Tibial artery (tissue), 4 donors: Measurements from ENCODE around the gene TEX264.

ENCODE experiments used
- DNase-seq, 2 donors: peaks; one replicate each; pipeline ENCODE4 v3.0.0-alpha.2; 2019
- H3K27ac ChIP-seq, 2 donors: fragments of 200-600 bp; sonication (generic) in 1 of 2; 1 replicate in 1 of 2; 2 replicates in 1 of 2; pipeline ENCODE4 v1.5.1; 2018 to 2019; ENCODE audit warnings: mild to moderate bottlenecking in 1 of 2
- H3K27me3 ChIP-seq, 2 donors: fragments of 200-600 bp; sonication (generic) in 1 of 2; one replicate each; pipeline versions ENCODE4 v1.5.1 to v1.6.0; 2016 to 2019
- H3K36me3 ChIP-seq, 3 donors: fragments of 200-600 bp; sonication (generic) in 2 of 3; one replicate each; pipeline ENCODE4 v1.5.1; 2016 to 2019; ENCODE audit warnings: mild to moderate bottlenecking in 2 of 3
- H3K4me1 ChIP-seq, 4 donors: fragments of 200-600 bp; sonication (generic) in 2 of 4; 1 replicate in 3 of 4; 2 replicates in 1 of 4; pipeline ENCODE4 v1.5.1; 2016 to 2019
- H3K4me3 ChIP-seq, 2 donors: fragments of 200-600 bp; sonication (generic) in 1 of 2; 1 replicate in 1 of 2; 2 replicates in 1 of 2; pipeline ENCODE4 v1.5.1; 2018 to 2019; ENCODE audit warnings: mild to moderate bottlenecking in 2 of 2
- H3K9me3 ChIP-seq, 3 donors: fragments of 200-600 bp; sonication (generic) in 1 of 3; one replicate each; pipeline ENCODE4 v1.5.1; 2016 to 2019
- CTCF ChIP-seq, 2 experiments: fragments of 200-600 bp in 1 of 2; fragments of 450-650 bp in 1 of 2; IDR thresholded peaks; one replicate each; pipeline ENCODE4 v1.5.1; 2017 to 2019; ENCODE audit warnings: antibody characterized with exemption in 2 of 2, mild to moderate bottlenecking in 1 of 2, moderate library complexity in 1 of 2
- intact Hi-C: fragments of 100-400 bp; cut with DNase I; formaldehyde crosslinking; loops from one replicate; pipeline ENCODE4 v1.15.0; 2023; ENCODE audit warnings: low total_unique reads

TEX264 gene

GRCh38 chr3:51705276-51706020, 34.4 kb downstream of the TEX264 start:
- no peak for TF ChIP-seq CTCF (IDR thresholded peaks at IDR 0.05)
- DNase-seq, result peak in 1 of 2 donors; percentile 31
- H3K27me3 ChIP-seq, result no peaks in the 10 kb centered on the region
- intact Hi-C loops, result no loop called here
- H3K4me1 ChIP-seq, result peaks cover 0 to 12% (median 5%) of the 10 kb centered on the region in 4 donors
- H3K9me3 ChIP-seq, result no peaks in the 10 kb centered on the region
- H3K4me3 ChIP-seq, result no peak overlapping the region
- H3K36me3 ChIP-seq, result peaks cover 9 to 57% (median 31%) of the 10 kb centered on the region in 3 donors
- no peak overlapping the region for H3K27ac ChIP-seq

- H3K36me3 ChIP-seq, result peaks cover 6 to 51% (median 25%) of the 10 kb centered on the region in 3 donors
Observed at GRCh38 chr3:51706021-51706485, 35.0 kb downstream of the TEX264 start.

DNA sequence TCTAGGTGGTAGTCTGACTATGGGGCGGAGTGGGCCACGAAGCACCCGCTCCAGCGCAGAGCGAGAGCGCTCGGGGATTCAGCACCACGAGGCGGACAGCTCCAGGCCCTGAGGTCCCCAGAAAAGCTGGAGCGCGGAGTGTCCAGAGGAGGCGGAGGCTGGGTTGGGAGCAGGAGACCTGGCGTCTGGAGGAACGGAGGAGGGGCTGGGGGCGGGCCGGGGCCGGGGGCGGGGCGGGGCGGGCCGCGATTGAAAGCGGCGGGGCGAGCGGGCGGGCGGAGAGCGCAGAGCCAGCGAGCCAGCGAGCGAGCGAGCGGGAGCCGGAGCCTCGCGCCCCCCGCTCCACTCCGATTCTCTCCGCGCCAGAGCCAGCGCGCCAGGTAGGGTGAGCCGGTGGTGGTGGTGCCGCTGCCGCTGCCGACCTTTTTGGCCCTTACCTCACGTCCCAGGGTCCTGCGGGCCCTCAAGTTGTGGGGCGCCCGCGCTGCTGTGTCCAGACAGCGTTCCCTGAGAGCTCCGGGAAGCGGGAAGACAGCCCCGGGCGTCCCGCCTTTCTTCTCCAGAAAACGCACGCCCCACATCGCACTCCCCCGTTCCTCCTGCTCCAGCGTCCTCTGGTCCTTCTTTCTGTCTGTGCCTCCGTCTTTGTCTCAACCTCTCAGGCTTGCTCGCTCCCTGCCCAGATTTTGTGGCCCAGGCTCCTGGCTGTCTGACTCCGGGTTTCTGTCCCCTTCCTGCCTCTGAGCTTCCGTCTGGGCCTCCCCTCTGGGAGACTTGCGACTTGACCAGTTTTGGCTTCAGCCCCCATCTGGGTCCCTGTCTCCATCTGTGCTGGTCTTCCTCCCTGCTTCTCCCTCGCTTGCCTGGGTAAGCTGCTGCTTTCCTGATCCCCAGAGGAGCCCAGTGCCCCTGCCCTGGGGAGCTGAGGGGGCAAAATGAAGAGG, 36.0 kb downstream of the TEX264 start, which contains the start of gene GRM2:
Gene GRM2, plus strand, starts transcription at position 281 of the 944 bp plus-strand sequence. CDS start 1,916 bp downstream, outside the sequence.
- intact Hi-C loops, result no loop called here
- peak within 1 kb of the TSS in 1 of 2 donors; percentile 40 for H3K4me3 ChIP-seq
- no peak for TF ChIP-seq CTCF (IDR thresholded peaks at IDR 0.05)
- DNase-seq, result peak; percentile 57 to 75
- H3K27ac ChIP-seq, result no peak within 1 kb of the TSS
- H3K36me3 ChIP-seq, result peaks cover 0 to 41% (median 21%) of the 10 kb centered on the region in 3 donors
- H3K4me1 ChIP-seq, result peaks cover 0 to 12% (median 5%) of the 10 kb centered on the region in 4 donors
- no peaks in the 10 kb centered on the region for H3K27me3 ChIP-seq
- H3K9me3 ChIP-seq, result no peaks in the 10 kb centered on the region

More at GRCh38 chr3:51706021-51706485, 35.0 kb downstream of the TEX264 start:
- Histone ChIP-seq H3K27me3 (no peaks in the 10 kb centered on the region), H3K4me3 (no peak overlapping the region), H3K9me3 (no peaks in the 10 kb centered on the region), H3K4me1 (peaks cover 0 to 12% (median 5%) of the 10 kb centered on the region in 4 donors), H3K27ac (no peak overlapping the region)
- intact Hi-C loops, result no loop called here
- TF ChIP-seq CTCF (IDR thresholded peaks at IDR 0.05), result no peak
- DNase-seq, result peak in 1 of 2 donors; percentile 17

- DNase-seq, result peak; percentile 5 to 38
- TF ChIP-seq CTCF (IDR thresholded peaks at IDR 0.05), result no peak
Observed at GRCh38 chr3:51708216-51708845, 37.3 kb downstream of the TEX264 start.

GRCh38 chr3:51709004-51709420, 38.0 kb downstream of the TEX264 start:
- H3K9me3 ChIP-seq, result no peaks in the 10 kb centered on the region
- no peak overlapping the region for H3K27ac ChIP-seq
- intact Hi-C loops, result no loop called here
- peak; percentile 17 to 59 for DNase-seq
- H3K36me3 ChIP-seq, result peaks cover 0 to 22% (median 7%) of the 10 kb centered on the region in 3 donors
- no peak overlapping the region for H3K4me3 ChIP-seq
- H3K27me3 ChIP-seq, result no peaks in the 10 kb centered on the region
- H3K4me1 ChIP-seq, result peaks cover 0 to 12% (median 5%) of the 10 kb centered on the region in 4 donors
- no peak for TF ChIP-seq CTCF (IDR thresholded peaks at IDR 0.05)

More at GRCh38 chr3:51708216-51708845, 37.3 kb downstream of the TEX264 start:
- H3K9me3 ChIP-seq, result no peaks in the 10 kb centered on the region
- H3K27me3 ChIP-seq, result no peaks in the 10 kb centered on the region
- intact Hi-C loops, result no loop called here
- H3K27ac ChIP-seq, result no peak overlapping the region
- peaks cover 0 to 28% (median 14%) of the 10 kb centered on the region in 3 donors for H3K36me3 ChIP-seq
- peaks cover 0 to 12% (median 5%) of the 10 kb centered on the region in 4 donors for H3K4me1 ChIP-seq
- H3K4me3 ChIP-seq, result no peak overlapping the region
